Measurements from ENCODE around the gene CDKL1. TPM values are rescaled to one million over a fixed set of nuclear protein-coding genes. Genes with fewer than 3 reads are reported as not detected.

The CDKL1 gene
- total RNA-seq, 2 experiments from 2014 or later = 8.1 to 12.0 TPM

DNA sequence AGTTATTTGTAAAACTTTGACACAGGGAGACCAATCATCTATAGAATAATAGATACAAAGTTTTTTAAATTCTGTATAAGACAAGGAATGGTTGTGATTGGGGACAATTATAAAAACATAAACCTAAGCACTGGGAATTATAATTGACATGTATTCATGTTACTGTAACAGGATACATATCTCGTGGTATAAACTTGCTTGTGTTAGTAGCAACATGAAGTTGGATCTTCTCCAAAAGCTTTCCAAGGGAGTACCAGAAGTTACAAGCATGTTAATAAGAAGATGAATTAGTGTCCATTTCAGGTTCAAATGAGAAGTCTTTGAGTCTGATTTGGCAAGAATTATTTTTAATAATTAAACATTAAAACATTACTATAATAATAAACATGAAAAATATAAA lies 42.2 kb downstream of the CDKL1 start:
- Mint-ChIP-seq H3K27me3 (ENCODE audit: low read depth) (no peaks in the 10 kb centered on the region), H3K4me3 (no peak overlapping the region), H3K4me1 (ENCODE audit: low read depth) (peaks cover 9% of the 10 kb centered on the region), H3K36me3 (ENCODE audit: low read depth) (peaks cover 30% of the 10 kb centered on the region), H3K9me3 (ENCODE audit: insufficient read depth) (no peaks in the 10 kb centered on the region), H3K27ac (no peak overlapping the region)
- ATAC-seq (no peak), DNase-seq (no peak)
- ChIA-PET CTCF (interaction anchor here (0.7 kb wide), 1 partner anchor 34 kb away, joined by 3 read pairs; no protein-coding TSS in a partner anchor), POLR2A (no interaction called here)

DNA sequence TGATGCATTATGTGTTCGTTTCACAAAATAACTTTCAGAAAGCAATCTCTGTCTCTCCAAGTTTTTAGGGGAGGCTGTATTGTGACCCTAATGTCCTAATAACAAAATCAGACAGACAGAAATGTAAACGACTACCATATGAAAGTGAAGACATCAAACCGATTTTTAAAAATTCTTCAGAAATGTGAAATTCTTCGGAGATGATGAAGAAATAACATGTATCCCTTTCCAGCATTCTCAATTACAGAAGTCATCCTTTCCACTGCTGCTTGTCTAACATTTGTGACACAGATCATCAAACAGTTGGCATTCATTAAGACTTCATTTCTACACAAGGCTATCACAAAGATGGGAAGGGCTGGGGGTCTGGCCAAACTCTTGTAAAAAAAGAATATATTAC lies 43.6 kb downstream of the CDKL1 start:
- H3K27me3 Mint-ChIP-seq (ENCODE audit: low read depth) = no peaks in the 10 kb centered on the region
- no peaks in the 10 kb centered on the region for H3K9me3 Mint-ChIP-seq (ENCODE audit: insufficient read depth)
- ChIA-PET CTCF (interaction anchor here (0.9 to 1.2 kb wide), 2 partner anchors 13 to 32 kb away, joined by 3 to 5 read pairs; no protein-coding TSS in a partner anchor), POLR2A (no interaction called here)
- H3K36me3 Mint-ChIP-seq (ENCODE audit: low read depth) = peaks cover 23% of the 10 kb centered on the region
- no peak overlapping the region for H3K27ac Mint-ChIP-seq
- DNase-seq (no peak), ATAC-seq (no peak)
- peaks cover 9% of the 10 kb centered on the region for H3K4me1 Mint-ChIP-seq (ENCODE audit: low read depth)
- H3K4me3 Mint-ChIP-seq = no peak overlapping the region

DNA sequence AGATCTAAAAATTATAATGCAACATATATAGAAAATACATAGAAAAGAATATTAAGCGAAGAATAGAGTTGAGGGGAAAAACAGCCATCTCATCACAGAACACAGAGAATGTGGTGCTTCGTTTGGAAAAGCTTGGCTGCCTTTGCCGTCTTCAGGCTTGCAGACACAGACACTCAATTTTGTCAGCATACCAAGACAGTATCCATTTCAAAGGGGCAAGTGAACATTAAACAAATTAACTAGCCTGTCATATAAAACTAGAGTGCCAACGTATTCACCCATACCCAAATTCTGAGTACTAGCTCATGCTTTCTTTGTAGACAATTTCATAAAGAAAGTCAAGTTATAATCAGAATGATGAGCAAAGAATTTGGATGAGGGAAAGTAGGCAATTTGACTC lies 44.1 kb downstream of the CDKL1 start:
- ChIA-PET POLR2A (no interaction called here), CTCF (interaction anchor here (0.9 to 1.2 kb wide), 2 partner anchors 12 to 32 kb away, joined by 3 to 5 read pairs; no protein-coding TSS in a partner anchor)
- Mint-ChIP-seq H3K36me3 (ENCODE audit: low read depth) (peaks cover 19% of the 10 kb centered on the region), H3K27ac (no peak overlapping the region), H3K4me3 (no peak overlapping the region), H3K4me1 (ENCODE audit: low read depth) (peaks cover 9% of the 10 kb centered on the region), H3K27me3 (ENCODE audit: low read depth) (no peaks in the 10 kb centered on the region), H3K9me3 (ENCODE audit: insufficient read depth) (no peaks in the 10 kb centered on the region)
- no peak for ATAC-seq
- DNase-seq = no peak

DNA sequence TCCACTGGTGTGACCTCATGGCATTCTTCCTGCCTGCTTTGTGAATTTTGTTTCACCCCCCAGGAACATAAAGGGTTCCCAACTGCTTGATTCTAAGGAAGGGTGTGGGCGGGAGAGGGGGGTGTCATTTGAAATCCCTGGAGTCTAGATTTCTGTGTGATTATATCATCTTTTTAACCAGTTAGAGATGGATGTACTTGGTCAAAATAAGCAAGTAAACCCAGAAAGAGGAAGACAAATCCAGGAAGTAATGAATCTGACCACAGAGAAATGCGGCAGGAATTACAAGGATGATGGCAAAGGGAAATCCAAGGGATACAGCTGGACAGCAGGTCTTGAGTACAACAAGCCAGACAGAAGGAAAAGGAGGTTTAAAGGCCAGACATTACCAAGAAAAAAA lies 45.7 kb downstream of the CDKL1 start:
- DNase-seq (no peak), ATAC-seq (no peak)
- Mint-ChIP-seq H3K9me3 (ENCODE audit: insufficient read depth) (no peaks in the 10 kb centered on the region), H3K36me3 (ENCODE audit: low read depth) (peaks cover 5% of the 10 kb centered on the region), H3K4me3 (no peak overlapping the region), H3K27me3 (ENCODE audit: low read depth) (no peaks in the 10 kb centered on the region), H3K27ac (no peak overlapping the region), H3K4me1 (ENCODE audit: low read depth) (peaks cover under 1% of the 10 kb centered on the region)
- CTCF ChIA-PET = interaction anchor here (1.5 kb wide), 1 partner anchor 30 kb away, joined by 9 read pairs; no protein-coding TSS in a partner anchor
- POLR2A ChIA-PET = interaction anchor here (2.0 kb wide), 1 partner anchor 12 kb away, joined by 11 read pairs; no protein-coding TSS in a partner anchor

DNA sequence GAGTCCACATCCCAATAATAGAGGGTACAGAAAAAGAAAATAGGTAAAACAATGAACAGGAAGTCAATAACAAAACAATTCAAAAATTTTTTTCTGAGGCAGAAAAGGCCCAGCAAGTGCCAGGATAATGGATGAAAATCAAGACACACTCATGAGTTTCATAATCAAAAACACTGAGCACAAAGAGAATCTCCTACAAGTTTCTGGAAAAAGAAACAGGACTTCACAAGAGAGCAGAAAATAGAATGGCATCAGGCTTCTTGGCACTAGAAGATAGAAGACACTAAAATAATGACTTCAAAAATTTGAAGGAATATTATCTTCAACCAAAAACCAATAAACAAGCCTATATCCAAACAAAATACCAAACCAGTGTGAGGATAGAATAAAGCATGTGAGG lies 47.7 kb downstream of the CDKL1 start:
- Mint-ChIP-seq H3K27ac (no peak overlapping the region), H3K4me1 (ENCODE audit: low read depth) (peaks cover 7% of the 10 kb centered on the region), H3K9me3 (ENCODE audit: insufficient read depth) (no peaks in the 10 kb centered on the region), H3K36me3 (ENCODE audit: low read depth) (peaks cover 3% of the 10 kb centered on the region), H3K4me3 (no peak overlapping the region), H3K27me3 (ENCODE audit: low read depth) (no peaks in the 10 kb centered on the region)
- ChIA-PET POLR2A (no interaction called here), CTCF (interaction anchor here (1.0 to 2.3 kb wide), 3 partner anchors 28 to 183 kb away, joined by 3 to 12 read pairs (median 3); partner anchors contain the start of genes L2HGDH and MAP4K5)
- ATAC-seq = no peak
- DNase-seq = no peak

DNA sequence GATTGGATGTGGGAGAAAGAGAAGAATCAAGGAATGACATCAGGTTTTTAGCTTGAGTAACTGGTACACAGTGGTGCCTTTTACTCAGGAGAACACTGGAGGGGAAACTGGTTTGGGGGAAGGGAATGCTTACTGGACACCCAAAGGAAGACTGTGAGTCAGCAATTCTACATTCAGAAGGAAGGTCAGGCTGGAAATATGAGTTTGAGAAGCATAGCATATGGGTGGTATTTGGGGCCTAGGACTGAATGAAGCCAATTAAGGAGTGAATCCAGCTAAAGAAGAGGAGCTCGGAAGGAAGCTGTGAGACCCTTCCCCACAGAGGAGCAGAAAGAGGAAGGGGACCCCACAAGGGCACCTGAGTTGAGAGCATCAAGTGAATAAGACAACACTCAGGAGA lies 49.2 kb downstream of the CDKL1 start:
- peaks cover 3% of the 10 kb centered on the region for H3K36me3 Mint-ChIP-seq (ENCODE audit: low read depth)
- peaks cover 18% of the 10 kb centered on the region for H3K4me1 Mint-ChIP-seq (ENCODE audit: low read depth)
- H3K27ac Mint-ChIP-seq = no peak overlapping the region
- no peak overlapping the region for H3K4me3 Mint-ChIP-seq
- ChIA-PET POLR2A (interaction anchor here (0.6 to 1.1 kb wide), 2 partner anchors 12 to 207 kb away, joined by 3 to 4 read pairs; no protein-coding TSS in a partner anchor), CTCF (interaction anchor here (2.3 kb wide), 1 partner anchor 27 kb away, joined by 12 read pairs; no protein-coding TSS in a partner anchor)
- no peaks in the 10 kb centered on the region for H3K9me3 Mint-ChIP-seq (ENCODE audit: insufficient read depth)
- H3K27me3 Mint-ChIP-seq (ENCODE audit: low read depth) = no peaks in the 10 kb centered on the region
- DNase-seq (no peak), ATAC-seq (no peak)

DNA sequence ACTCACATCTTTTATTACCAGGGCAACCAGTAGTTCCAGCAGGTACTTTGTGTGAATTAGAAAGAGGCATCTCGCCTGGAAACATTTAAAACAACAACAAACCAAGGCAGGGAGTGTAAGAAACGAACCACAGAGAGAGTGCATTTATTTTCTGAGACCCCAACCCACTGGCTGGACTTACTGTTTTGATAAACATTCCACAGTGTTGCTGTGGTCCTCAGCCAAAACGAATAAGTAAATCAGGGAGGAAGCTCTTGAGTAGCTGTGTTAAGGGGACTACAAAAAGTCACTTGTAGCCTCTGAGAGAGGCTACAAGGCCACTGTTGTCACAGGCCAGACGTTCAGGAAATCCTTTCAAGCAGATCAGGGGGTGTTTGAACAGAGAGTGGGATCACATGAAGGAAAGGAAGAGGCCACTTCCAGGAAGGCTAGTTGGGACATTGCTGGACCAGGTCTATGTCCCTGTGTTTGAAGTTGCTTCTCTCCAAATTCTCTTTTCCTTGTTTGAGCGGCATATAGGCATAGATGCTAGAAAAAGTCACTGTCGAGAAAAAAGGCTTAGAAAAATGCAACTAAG lies 50.7 kb downstream of the CDKL1 start:
- no peak overlapping the region for H3K4me3 Mint-ChIP-seq
- no peak overlapping the region for H3K27ac Mint-ChIP-seq
- no peak for ATAC-seq
- H3K4me1 Mint-ChIP-seq (ENCODE audit: low read depth) = peaks cover 22% of the 10 kb centered on the region
- no peaks in the 10 kb centered on the region for H3K9me3 Mint-ChIP-seq (ENCODE audit: insufficient read depth)
- POLR2A ChIA-PET = no interaction called here
- H3K36me3 Mint-ChIP-seq (ENCODE audit: low read depth) = peaks cover 5% of the 10 kb centered on the region
- CTCF ChIA-PET = interaction anchor here (1.3 to 2.4 kb wide), 2 partner anchors 26 to 187 kb away, joined by 3 to 16 read pairs; no protein-coding TSS in a partner anchor
- H3K27me3 Mint-ChIP-seq (ENCODE audit: low read depth) = no peaks in the 10 kb centered on the region
- no peak for DNase-seq

DNA sequence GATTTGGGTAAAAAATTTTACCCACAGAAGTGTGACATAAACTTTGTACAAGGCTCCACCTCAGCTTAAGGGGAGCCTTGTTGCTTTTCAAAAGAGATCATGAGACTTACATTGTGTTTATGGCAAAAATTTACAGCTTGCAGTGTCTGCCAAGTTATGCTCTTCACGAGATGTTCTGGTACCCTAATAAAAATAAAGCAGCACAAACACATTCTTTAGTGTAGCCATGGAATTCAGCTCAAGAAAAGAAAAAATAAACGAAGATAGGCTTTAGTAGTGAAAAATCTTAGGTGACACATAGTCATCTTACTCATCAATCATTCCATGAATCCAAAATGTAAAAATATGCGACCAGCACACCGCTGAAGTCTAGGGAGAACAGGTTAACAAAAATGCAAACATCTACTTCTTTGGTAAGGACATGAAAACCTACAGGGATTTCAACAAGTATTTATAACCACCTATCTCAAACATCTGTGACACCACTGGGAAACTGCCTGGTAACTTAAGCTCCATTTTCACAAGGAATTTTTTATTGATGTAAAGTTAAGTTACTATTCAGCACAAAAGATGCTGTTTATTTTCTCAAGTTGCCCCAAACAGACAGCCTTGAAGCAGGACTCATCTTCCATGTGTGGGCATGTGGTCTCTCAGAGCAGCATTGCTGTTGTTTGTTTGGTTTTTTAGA lies 51.7 kb downstream of the CDKL1 start:
- DNase-seq (no peak), ATAC-seq (no peak)
- Mint-ChIP-seq H3K9me3 (ENCODE audit: insufficient read depth) (no peaks in the 10 kb centered on the region), H3K27ac (no peak overlapping the region), H3K27me3 (ENCODE audit: low read depth) (no peaks in the 10 kb centered on the region), H3K36me3 (ENCODE audit: low read depth) (peaks cover 7% of the 10 kb centered on the region), H3K4me1 (ENCODE audit: low read depth) (peaks cover 22% of the 10 kb centered on the region), H3K4me3 (no peak overlapping the region)
- POLR2A ChIA-PET = no interaction called here
- CTCF ChIA-PET = interaction anchor here (0.7 to 2.4 kb wide), 5 partner anchors 18 to 216 kb away, joined by 3 to 16 read pairs (median 3); no protein-coding TSS in a partner anchor

DNA sequence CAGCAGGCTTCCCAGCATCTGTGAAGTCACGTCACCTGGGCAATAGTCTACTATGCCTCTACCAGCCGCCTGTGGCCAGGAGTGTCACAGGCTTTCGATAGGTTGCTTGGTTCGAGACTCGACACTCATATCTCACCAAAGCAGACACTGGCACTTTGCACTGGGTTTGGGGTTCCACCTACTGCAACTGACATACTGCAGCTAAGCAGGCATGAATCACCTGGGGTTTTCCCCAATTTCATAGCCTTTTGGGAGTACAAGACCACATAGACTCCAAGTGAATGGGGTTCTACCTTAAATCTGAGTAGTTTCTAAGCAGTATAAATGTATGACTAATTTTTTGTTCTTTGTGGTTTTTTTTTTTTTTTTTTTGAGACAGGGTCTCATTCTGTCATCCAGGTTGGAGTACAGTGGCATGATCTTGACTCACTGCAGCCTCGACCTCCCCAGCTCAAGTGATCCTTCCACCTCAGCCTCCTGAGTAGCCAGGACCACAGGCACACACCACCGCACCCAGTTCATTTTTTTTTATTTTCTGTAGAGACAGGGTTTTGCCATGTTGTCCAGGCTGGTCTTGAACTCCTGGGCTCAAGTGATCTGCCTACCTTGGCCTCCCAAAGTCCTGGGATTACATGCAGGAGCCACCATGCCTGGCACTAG lies 52.4 kb downstream of the CDKL1 start:
- Mint-ChIP-seq H3K9me3 (ENCODE audit: insufficient read depth) (no peaks in the 10 kb centered on the region), H3K27me3 (ENCODE audit: low read depth) (no peaks in the 10 kb centered on the region), H3K4me3 (no peak overlapping the region), H3K36me3 (ENCODE audit: low read depth) (peaks cover 8% of the 10 kb centered on the region), H3K4me1 (ENCODE audit: low read depth) (peaks cover 22% of the 10 kb centered on the region), H3K27ac (no peak overlapping the region)
- ChIA-PET CTCF (interaction anchor here (0.7 to 2.4 kb wide), 7 partner anchors 17 to 217 kb away, joined by 3 to 16 read pairs (median 3); no protein-coding TSS in a partner anchor), POLR2A (no interaction called here)
- peak; percentile 45 for DNase-seq
- peak; percentile 38 for ATAC-seq

DNA sequence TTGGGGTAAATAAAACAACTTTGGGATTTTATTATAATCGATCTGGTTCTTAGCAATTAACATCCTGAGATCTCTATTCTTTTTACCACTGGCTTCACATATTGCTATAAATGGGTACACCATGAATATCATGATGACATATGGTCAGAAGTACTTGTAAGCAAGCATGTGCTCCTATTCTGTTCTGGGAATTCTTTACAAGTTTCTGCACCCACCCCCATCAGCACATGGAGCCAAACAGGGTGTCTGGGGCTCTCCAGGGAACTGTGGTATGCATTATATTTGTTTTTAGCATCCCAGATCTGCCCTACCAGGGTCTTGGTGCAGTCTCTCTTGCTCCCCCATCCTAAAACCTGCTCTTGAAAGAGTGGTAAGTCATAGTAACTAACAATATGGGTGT lies 53.2 kb downstream of the CDKL1 start:
- POLR2A ChIA-PET = no interaction called here
- no peaks in the 10 kb centered on the region for H3K27me3 Mint-ChIP-seq (ENCODE audit: low read depth)

DNA sequence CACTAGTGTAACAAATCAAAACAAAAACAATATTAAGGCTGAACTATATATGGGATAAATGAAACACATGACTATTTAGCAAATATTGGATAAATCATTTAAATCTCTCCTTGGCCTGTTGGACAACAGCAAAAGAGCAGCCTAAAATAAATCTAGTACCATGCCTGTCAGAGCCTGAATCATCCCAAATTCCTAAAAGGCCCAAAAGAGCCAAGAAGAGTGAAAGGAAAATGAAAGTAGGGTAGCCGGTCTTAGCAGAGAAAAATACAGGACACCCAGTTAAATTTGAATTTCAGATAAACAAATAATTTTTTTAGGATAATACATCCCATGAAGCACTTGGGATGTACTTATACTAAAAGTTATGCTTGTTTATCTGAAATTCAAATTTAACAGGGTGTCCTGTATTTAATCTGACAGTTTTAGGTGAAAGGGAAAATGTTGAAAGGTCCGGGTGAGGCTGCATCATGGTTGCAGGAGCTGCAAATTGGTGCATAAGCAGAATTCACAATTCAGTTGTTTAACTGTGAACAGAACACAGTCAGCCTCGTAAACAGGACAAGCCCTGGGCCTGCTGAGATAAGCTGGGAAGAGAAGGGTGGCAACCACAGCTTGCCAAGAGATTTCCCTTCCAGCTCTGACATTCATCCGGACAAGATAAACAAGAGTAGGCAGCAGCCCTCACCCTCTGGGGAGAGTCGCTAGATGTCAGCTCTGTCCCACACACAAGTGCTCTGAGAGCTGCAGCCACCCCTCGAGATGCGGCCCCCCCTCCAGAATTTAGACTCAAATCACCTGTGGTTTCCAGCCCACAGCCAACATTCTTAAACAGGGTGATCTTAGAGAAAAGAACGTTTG lies 54.2 kb downstream of the CDKL1 start:
- H3K4me1 Mint-ChIP-seq (ENCODE audit: low read depth) = peaks cover 22% of the 10 kb centered on the region

More for the DNA sequence above, 53.2 kb downstream of the CDKL1 start:
- H3K4me1 Mint-ChIP-seq (ENCODE audit: low read depth) = peaks cover 22% of the 10 kb centered on the region
- H3K4me3 Mint-ChIP-seq = no peak overlapping the region
- no peak for DNase-seq
- no peaks in the 10 kb centered on the region for H3K9me3 Mint-ChIP-seq (ENCODE audit: insufficient read depth)
- CTCF ChIA-PET = interaction anchor here (0.7 to 1.3 kb wide), 7 partner anchors 12 to 519 kb away, joined by 3 to 11 read pairs (median 4); partner anchors contain the start of gene MAP4K5
- no peak overlapping the region for H3K27ac Mint-ChIP-seq
- H3K36me3 Mint-ChIP-seq (ENCODE audit: low read depth) = peaks cover 11% of the 10 kb centered on the region
- ATAC-seq = no peak

More for the DNA sequence above, 54.2 kb downstream of the CDKL1 start:
- Mint-ChIP-seq H3K9me3 (ENCODE audit: insufficient read depth) (no peaks in the 10 kb centered on the region), H3K36me3 (ENCODE audit: low read depth) (peaks cover 11% of the 10 kb centered on the region), H3K4me3 (no peak overlapping the region), H3K27me3 (ENCODE audit: low read depth) (no peaks in the 10 kb centered on the region), H3K27ac (peak overlapping the region; percentile 52)
- POLR2A ChIA-PET = interaction anchor here (0.6 to 0.9 kb wide), 2 partner anchors 82 to 189 kb away, joined by 3 read pairs; no protein-coding TSS in a partner anchor
- CTCF ChIA-PET = interaction anchor here (0.6 to 1.3 kb wide), 18 partner anchors 10 to 520 kb away, joined by 3 to 11 read pairs (median 4); partner anchors contain the start of gene MAP4K5
- ATAC-seq = peak; percentile 83
- peak; percentile 71 for DNase-seq

Measured in activated CD8-positive, alpha-beta T cell treated with anti-CD3 and anti-CD28 coated beads, Interleukin-2, amount 10 ng/mL, durations not matched to agents 7 days and 5 days (primary cell).